GM04504 (cell line): ENCODE data around the gene FBXL19.
"Not testable (repeated sequence)": the region's sequence is repeated elsewhere in the genome, so short reads cannot be mapped to it uniquely, and the experiment has no call there.

Source experiments
- DNase-seq: peaks from one replicate; pipeline ENCODE4 v3.0.0-alpha.2; 2012; ENCODE audit warnings: low read depth

FBXL19 gene

DNA sequence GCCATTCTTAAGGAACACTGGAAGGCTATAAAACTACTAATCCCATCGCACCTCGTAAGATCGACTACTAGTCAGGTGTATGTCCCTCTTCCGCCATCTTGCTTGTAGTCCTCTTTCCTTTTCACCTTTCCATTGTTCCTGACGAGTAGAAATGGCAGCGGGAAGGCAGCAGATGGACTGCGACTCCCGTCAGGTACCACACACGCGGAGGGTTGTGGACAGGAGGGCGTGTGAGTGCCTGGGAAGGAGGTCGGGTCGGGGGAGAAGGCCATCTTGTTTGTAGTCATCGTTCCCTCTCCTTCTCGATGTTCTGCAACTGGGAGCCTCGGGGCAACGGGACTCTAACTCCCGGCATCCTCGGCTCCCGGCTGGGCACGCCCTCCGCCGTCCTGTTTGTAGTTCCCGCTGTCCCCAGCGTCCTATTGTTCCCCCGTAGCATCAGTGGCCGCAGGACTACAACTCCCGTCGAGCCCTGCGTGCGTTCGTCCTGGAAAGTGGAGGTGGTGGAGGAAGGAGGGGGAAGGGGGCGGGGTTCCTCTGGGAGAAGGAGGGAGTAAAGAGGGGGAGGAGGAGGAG, 324 bp upstream of the FBXL19 start:
- DNase-seq, result peak; percentile 100

DNA sequence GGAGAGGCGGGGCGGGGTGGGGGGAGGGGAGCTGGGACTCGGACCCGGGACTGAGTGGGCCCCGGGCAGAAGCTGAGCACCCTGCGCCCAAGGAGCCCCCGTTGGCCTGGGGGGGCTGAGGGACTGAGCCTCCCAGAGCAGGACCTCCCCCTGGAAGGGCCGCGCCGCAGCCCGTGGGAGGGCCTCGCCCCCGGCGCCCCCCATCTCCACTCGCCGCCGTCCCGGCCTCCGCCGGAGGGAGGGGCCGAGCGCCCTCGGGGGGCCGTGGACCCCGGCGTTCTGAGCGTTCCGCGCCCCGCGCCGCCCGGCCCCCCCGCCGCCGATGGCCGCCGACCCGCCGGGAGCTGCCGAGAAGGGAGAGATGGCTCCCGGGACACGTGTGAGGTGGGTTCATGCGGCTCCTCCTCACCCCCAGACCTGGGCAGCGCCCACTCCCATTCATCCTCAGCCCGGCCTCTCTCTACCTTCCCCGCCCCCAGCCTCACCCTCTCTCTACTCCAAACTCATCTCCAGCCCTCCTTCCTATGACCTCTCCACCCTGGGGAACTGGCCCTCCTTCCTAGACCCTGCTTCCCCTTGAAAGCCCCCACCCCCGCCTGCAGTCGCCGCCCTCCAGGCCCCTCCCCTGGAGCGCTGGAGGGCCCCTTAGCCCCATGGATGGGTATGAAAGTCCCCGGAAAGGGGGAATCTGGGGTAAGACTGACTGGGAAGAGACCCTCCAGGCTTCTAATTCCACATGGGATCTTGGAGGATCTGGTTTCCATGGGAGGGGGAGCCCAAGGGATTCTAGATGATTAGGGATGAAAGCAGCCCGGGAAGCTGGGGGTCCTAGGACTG, 922 bp downstream of the FBXL19 start:
- no peak for DNase-seq

DNA sequence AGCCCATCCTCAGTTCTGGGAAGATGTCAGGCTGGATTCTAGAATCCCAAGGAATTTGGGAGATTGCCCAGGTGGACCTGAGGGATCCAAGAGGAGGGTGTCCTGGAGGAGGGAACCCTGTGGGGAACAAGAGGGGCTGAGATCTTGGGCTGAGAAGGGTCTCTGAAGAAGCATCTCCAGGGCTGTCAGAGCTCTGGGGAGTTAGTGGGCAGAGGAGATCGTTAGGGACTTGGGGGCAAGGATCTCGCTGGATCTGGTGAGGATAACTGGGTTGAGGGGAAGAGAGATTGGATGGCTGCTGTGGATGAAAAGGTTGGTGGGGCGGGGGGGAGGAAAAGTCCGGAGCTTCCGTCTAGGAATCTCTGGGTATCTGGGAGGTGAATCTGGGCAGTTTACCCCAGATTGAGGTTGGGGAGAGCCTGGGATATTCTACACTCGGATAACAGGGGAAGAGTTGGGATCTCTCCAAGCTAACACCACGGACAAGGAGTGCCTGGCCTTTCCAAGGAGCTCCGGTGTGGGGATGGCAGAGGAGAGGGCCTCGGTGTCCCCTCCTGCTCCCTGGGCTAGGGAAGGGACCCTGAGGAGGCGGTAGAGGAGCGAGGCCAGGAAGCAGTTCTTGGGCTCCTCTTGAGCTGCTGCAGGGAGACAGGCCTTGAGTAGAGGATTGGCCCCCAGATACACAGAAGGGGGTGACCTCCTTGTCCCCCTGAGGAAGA, 1.7 kb downstream of the FBXL19 start:
- DNase-seq, result no peak

DNA sequence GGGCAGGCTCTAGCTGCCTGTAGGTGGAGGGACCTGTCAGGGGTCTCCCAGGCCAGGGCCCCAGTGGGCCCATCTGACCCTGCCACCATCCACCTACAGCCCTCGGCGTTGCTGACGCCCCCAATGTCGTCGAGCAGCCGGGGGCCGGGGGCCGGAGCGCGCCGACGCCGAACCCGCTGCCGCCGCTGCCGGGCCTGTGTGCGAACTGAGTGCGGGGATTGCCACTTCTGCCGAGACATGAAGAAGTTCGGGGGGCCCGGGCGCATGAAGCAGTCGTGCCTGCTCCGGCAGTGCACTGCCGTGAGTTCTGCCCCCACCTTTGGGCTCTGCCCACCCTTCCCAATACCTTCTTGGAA, 2.2 kb downstream of the FBXL19 start:
- no peak for DNase-seq

DNA sequence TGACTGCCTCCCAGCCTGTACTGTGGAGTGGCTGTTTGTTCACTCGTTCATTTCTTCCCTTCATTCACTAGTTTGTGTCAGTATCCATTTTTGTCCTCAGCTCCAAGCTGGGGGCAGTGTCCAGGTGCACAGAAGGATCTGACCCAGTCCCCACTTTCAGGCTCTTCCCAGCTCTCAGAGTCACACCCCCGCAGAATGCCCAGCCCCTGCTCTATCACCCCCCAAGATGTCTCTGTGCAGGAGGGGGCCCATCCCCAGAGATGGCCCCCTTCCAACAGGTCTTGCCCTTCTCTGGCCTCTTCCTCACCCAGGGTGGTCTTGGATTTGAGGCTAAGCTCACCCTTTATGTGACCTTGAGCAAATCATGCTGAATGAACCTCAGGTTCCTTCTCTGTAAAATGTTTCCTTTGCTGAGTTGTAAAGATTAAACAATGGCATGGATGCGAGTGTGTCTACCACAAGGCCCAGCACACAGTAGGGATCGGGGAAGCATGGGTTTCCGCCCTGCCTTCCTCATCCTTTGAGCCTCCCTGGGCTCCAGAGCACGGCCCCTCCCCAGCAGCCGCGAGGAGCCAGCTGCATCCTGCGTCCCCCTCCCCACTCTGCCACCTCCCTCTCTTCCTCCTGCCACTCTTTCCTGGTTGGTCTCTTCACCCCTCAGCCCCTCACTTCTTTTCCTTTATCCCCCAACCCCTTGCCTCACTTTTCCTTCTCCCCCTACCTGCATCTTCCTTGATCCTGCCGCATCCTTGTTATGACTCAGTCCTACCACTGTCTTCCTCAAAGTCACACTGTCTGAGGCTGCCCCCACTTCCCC, 2.8 kb downstream of the FBXL19 start:
- DNase-seq, result no peak

DNA sequence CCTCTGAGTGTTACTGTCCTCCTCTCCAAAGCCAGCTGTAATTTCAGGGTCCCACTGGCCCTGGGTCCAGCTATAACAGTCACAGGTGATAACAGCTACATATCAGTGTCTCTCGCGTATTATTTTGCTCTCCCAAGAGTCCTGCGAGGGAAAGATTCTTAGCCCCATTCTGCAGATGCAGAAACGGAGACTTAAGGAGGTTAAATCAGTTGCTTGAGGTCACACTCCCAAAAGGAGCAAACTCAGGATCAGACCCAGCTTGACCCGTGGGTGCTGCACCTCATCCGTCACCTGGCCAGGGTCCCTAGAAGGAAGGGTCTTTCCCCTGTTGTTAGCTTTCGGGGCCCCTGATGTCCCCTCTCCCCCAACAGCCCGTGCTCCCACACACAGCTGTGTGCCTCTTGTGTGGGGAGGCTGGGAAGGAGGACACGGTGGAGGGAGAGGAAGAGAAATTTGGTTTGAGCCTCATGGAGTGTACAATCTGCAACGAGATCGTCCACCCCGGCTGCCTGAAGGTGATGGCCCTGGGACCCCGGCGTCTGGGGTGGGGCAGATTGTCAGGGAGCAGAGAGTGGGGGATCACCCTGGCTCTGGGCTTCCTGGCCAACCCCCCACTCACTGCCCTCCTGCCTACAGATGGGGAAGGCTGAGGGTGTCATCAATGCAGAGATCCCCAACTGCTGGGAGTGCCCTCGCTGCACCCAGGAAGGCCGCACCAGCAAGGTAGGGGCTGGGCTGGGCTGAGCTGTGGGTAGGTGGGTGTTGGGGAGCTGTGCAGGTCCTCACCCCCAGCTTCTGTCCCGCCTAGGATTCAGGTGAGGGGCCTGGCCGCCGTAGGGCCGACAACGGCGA, 3.8 kb downstream of the FBXL19 start:
- DNase-seq, result no peak

DNA sequence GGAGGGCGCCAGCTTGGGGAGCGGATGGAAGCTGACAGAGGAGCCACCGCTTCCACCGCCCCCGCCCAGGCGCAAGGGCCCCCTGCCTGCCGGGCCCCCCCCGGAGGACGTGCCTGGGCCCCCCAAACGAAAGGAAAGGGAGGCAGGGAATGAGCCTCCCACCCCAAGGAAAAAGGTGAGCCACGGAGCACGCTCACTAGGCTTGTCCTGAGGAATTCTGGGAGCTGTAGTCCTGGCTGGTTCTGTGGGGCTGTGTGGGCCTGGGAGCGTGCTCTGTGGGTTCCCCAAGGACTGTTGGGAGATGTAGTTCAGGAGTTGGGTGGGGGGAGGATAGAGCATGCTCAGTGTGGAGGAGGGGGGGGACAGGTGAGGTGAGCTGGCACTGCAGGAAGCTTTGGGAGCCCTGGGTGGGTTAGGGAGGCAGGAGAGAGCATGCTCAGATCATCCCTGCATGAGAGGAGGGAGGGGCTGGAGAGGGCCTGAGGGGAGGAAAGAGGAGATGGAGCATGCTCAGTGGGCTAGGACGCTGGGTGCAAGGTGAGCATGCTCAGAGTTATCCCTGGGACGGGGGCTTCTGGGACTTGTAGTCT, 4.5 kb downstream of the FBXL19 start:
- DNase-seq, result no peak

DNA sequence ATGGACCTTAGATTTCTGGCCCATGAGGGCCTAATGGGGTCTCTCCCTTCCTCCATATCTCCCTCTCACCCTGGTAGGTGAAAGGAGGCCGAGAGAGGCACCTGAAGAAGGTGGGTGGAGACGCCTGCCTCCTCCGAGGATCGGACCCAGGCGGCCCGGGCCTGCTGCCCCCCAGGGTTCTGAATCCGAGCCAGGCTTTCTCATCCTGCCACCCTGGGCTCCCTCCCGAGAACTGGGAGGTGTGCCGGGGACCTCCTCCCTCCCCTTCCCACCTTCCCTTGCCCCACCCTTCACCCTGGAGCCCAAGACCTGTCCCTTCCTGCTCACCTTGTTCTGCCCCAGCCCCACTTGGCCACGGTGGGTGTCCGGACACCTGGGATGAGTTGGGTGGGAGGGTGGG, 5.0 kb downstream of the FBXL19 start:
- DNase-seq, result no peak

DNA sequence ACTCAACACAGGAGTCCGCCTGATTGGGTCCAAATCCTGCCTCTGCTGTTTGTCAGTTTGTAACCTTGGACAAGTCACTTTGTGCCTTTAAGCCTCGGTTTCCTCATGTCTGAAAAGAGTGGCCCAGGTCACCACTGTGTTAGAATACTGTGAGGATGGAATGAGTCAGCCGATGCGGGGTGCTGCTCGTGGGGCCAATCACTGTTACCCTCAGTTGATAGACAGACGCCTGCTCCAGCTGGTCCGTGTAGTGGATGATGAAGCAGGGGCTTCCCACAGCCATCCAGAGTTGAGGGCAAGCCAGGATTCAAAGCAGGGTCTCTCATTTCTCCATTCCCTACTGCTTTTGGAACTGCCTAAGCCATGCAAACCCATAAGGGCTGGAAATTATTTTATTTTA, 5.8 kb downstream of the FBXL19 start:
- no peak for DNase-seq

DNA sequence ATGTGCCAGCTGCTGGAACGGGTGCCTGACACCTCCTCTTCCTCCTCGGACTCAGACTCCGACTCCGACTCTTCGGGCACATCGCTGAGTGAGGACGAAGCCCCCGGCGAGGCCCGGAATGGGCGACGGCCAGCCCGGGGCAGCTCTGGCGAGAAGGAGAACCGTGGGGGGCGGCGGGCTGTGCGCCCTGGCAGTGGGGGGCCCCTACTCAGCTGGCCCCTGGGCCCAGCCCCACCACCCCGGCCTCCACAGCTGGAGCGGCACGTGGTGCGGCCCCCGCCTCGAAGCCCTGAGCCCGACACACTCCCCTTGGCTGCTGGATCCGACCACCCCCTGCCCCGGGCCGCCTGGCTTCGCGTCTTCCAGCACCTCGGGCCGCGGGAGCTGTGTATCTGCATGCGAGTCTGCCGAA, 6.8 kb downstream of the FBXL19 start:
- no peak for DNase-seq

DNA sequence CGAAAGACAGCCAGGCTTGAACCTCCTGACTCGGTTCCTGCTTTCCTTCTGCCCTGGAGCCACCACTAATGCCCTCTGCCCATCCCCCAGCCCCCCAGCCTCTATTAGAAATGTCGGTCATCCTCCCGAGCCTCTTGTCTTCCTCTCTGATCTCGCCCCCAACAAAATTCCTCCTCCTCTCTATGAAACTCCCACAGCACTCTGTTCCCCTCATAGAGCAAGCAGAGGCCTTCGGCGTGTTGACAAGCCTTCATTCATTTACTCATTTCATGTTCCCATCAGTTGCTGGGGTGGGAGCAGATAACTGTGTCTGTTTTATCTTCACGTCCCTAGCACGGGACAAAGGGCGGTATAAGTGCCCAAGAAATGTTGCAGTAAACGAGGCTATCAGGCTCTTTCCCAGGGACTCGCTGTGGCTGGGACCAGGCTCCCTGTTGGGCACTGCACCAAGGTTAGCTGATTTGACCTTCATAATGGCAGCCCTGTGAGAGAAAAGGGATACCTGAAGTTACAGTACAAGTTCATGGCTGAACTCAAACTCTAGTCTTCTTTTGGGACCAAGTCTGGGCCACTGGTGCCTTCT, 7.8 kb downstream of the FBXL19 start:
- no peak for DNase-seq

DNA sequence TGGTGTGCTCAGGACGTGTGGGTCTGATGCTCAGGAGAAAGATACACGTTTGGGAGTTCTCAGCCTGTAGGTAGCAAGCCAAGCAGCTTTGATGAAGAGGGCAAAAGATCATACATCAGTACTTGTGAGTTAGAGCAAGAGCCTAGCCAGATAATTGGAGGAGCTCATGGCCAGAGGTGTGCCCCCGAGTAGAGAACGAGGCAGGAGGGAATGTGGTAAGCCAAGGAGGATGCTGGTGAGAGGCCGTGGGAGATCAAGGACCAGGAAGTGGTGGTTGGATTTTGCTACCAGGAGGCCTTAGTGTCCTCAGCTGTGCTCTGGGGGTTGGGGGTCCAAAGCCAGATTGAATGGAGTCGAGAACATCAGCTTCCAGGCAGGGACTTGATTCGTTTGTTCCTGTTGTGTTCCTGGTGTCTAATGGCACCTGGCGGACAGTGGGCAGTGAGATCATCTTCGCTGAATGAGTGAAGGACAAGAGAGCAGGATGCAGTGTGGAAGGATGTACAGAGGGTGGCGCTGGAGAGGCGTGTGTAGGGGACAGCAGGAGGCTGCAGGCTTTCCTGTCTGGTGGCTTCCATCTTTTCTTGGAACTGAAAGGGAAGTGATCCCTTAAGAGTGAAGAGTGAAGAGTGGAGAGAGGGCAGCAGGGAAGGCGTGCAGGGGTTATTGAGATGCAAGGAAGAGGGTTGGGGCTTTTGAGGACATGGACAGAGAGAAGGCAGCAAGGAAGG, 11.6 kb downstream of the FBXL19 start:
- DNase-seq, result no peak

DNA sequence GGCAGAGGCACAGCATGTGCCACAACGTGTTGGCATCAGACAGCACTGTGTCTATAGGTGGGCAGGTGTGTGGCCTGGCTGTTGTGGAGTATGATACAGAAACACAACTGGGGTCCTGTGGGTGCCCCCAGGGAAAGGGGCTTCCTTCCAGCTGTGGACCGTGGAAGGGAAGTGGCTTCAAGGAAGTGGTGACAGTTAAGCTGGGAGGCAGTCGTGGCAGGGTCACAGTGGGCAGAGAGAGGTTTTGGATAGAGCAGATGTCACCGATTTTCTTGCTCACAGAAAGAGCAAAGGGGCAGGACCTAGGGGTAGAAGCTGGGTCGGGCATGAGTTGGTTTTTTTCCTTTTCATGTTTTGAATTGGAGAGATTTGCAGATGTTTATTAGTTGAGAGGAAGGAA, 14.3 kb downstream of the FBXL19 start:
- DNase-seq, result no peak

DNA sequence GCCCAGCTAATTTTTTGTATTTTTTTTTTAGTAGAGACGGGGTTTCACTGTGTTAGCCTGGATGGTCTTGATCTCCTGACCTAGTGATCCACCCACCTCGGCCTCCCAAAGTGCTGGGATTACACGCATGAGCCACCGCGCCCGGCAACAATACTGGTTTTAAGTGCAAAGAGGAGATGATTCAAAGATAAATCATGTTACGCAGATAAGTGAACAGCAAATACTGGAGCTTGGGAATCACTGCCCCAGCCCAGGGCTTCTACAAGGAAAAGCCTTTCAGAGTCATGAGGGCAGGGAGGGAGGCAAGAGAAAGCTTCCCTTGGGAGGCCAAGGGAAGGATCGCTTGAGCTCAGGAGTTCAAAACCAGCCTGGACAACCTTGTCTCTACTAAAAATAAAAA, 16.2 kb downstream of the FBXL19 start:
- not testable (repeated sequence) for DNase-seq

DNA sequence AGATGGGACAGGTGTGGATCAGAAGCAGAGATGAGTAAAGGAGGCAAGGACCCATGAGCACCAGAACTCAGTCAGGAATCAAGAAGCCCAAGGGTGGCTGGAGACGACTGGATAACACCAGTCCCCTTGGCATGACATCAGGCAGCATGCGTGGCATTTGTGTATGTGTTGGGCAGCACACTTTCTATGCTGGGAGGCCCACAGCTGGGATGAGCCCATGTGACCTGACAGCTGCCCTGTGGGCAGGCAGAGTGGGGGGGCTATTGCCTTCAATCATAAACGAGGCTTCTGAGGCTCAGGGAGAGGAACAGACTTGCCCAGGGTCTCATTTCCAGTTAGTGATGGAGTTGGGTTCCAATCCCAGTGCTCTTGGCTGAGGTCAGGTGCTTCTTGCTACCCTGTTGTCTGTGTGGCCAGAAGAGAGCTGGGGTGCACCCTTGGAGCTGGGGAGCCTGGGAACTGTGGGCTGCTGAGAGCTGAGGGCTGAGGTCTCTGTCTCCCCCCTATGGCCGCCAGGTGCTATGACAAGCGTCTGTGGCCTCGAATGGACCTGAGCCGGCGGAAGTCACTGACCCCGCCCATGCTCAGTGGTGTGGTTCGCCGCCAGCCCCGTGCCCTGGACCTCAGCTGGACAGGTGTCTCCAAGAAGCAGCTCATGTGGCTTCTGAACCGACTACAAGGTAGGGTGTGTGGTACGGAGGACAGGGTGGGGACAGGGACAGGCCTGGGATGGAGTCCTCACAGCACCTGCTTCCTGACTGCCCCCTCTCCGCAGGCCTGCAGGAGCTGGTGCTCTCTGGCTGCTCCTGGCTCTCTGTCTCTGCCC, 18.4 kb downstream of the FBXL19 start:
- DNase-seq, result peak; percentile 40

DNA sequence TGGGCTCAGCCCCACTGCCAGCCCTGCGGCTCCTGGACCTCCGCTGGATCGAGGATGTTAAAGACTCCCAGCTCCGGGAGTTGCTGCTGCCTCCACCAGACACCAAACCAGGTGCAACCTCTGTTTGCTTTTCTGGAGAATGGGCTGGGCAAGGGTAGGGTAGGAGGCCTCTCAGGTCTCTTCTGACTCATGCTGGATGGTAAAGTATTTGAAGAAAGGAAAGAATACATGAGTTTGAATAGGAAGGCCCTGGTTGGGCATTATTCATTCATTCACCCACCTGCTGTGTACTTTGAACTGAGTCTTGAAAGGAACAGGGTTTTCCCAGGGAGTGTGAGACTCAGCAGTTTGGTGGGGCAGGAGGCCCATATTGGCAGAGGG, 19.0 kb downstream of the FBXL19 start:
- no peak for DNase-seq

DNA sequence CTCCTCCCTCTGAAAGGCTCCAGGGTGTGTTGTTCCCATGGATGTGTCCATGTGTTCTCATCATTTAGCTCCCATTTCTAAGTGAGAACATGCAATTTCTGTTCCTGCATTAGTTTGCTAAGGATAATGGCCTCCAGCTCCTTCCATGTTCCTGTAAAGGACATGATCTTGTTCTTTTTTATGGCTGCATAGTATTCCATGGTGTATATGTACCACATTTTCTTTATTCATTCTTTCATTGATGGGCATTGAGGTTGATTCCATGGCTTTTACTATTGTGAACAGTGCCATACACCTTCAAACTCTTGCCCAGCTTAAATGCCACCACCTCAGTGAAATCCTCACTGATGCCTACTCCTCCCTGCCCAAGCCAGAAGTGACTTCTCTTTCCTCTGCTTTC, 21.0 kb downstream of the FBXL19 start:
- DNase-seq, result no peak

DNA sequence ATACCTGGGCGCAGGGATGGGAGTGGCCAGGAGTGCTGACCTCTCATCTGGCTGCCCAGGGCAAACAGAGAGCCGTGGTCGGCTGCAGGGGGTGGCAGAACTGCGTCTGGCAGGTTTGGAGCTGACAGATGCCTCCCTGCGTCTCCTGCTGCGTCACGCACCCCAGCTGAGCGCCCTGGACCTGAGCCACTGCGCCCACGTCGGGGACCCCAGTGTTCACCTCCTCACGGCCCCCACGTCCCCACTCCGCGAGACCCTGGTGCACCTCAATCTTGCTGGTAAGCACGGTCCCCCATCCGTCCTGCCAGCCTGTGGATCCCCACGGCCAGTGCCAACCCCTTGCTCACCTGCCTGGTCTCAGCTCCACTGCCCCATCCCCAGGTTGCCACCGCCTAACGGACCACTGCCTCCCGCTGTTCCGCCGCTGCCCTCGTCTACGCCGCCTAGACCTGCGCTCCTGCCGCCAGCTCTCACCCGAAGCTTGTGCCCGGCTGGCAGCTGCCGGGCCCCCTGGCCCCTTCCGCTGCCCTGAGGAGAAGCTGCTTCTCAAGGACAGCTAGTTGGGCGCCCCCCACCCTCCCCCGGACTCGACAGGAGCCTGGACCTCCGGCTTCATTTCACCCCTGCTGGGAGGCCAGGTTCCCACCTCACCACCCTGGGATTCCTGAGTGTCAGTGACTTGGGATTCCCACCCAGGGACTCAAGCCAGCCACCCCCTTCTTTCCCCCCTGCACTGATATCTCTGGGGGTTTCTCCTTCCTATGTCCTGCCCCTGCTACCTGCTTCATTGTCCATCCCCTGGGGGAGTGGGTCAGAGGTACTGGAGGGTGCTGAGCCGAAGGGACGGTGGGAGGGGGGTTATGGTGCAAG, 23.5 kb downstream of the FBXL19 start:
- no peak for DNase-seq
